HG03571 (cell line): ENCODE measurements around the gene ANO3.

ENCODE experiments used
- ATAC-seq: cut with Tn5 transposase; IDR thresholded peaks from one replicate; pipeline ENCODE4 v1.9.1; 2021; ENCODE audit not compliant: unreplicated experiment

The ANO3 gene

GRCh38 chr11:26353010-26353409 lies 21.1 kb downstream of the ANO3 start:
- ATAC-seq, result no peak

GRCh38 chr11:26359055-26359454 lies 27.1 kb downstream of the ANO3 start:
- ATAC-seq, result no peak

- no peak for ATAC-seq
Measured at GRCh38 chr11:26365284-26365683, 33.4 kb downstream of the ANO3 start.

- ATAC-seq, result no peak
Measured at GRCh38 chr11:26377619-26378018, 45.7 kb downstream of the ANO3 start.

GRCh38 chr11:26399336-26399735 lies 67.4 kb downstream of the ANO3 start:
- no peak for ATAC-seq

- no peak for ATAC-seq
Measured at GRCh38 chr11:26410706-26411366, 78.9 kb downstream of the ANO3 start.

- no peak for ATAC-seq
Measured at GRCh38 chr11:26412955-26413354, 81.0 kb downstream of the ANO3 start.

- no peak for ATAC-seq
Measured at GRCh38 chr11:26418386-26418912, 86.5 kb downstream of the ANO3 start.

GRCh38 chr11:26420331-26420730 lies 88.4 kb downstream of the ANO3 start:
- no peak for ATAC-seq

- no peak for ATAC-seq
Measured at GRCh38 chr11:26424255-26424654, 92.3 kb downstream of the ANO3 start.

GRCh38 chr11:26439854-26440253 lies 107.9 kb downstream of the ANO3 start:
- ATAC-seq, result no peak

- ATAC-seq, result no peak
Measured at GRCh38 chr11:26442131-26442530, 110.2 kb downstream of the ANO3 start.

GRCh38 chr11:26443617-26444016 lies 111.7 kb downstream of the ANO3 start:
- ATAC-seq, result no peak

- ATAC-seq, result no peak
Measured at GRCh38 chr11:26457636-26458035, 125.7 kb downstream of the ANO3 start.

- ATAC-seq, result no peak
Measured at GRCh38 chr11:26465274-26465673, 133.3 kb downstream of the ANO3 start.

GRCh38 chr11:26467506-26467905 lies 135.6 kb downstream of the ANO3 start:
- ATAC-seq, result no peak

- no peak for ATAC-seq
Measured at GRCh38 chr11:26470992-26471391, 139.1 kb downstream of the ANO3 start.

- ATAC-seq, result no peak
Measured at GRCh38 chr11:26473216-26474194, 141.6 kb downstream of the ANO3 start.

- ATAC-seq, result no peak
Measured at GRCh38 chr11:26474401-26474800, 142.5 kb downstream of the ANO3 start.

GRCh38 chr11:26477396-26477795 lies 145.5 kb downstream of the ANO3 start:
- ATAC-seq, result no peak

GRCh38 chr11:26478710-26479109 lies 146.8 kb downstream of the ANO3 start:
- no peak for ATAC-seq

- ATAC-seq, result no peak
Measured at GRCh38 chr11:26480041-26480440, 148.1 kb downstream of the ANO3 start.
